HG03342 (cell line): ENCODE results near the gene AHCYL1.
"Not testable (repeated sequence)": the region's sequence is repeated elsewhere in the genome, so short reads cannot be mapped to it uniquely, and the experiment has no call there.

Experiments
- ATAC-seq: cut with Tn5 transposase; IDR thresholded peaks from one replicate; pipeline ENCODE4 v1.9.1; 2021; ENCODE audit warnings: mild to moderate bottlenecking, moderate library complexity; ENCODE audit not compliant: unreplicated experiment

The AHCYL1 gene

DNA sequence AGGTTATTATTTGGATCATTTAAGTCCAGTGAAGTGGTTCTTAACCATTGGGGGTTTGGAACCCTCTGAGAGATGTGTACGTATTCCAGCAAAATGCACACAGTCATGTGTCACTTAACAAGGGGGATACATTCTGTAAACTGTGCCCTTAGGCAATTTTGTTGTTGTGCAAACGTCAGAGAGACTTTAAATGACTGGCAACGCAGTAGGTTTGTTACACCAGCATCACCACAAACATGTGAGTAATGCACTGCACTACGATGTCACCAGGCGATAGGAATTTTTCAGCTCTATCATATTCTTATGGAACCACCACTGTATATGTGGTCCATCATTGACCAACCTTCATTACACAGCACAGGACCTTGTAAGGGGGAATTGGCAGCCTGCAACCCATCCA lies 11.9 kb downstream of the AHCYL1 start:
- ATAC-seq, result no peak

DNA sequence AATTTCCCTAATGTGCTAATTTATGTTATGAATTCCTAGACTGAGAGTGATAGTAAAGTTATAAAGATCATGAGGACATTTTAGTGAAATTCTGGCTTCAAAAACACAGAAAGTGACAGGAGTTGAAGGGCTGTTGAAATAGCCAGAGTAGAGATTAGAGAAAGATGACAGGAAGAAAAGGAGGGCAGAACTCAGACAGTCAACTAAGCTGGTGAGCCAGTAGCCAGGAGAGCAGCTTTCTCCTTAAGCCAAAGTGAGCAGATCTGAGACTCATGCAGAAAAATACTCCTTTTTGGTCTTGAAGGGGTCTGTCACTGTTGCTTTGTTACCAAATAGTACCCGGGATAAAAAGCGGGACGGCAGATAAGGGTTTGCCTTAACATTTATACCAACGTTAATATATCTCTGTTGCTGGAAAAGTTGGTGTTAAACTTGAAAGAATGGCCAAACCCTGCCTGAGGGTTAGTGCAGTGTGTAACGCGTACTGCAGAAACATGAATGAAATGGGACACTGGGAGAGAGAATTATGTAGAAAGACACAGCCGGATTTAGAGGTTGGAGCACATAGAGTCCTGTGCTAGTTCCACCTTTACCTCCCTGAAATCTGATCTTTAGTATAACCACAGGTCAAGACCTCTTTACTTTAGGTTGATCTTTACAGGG lies 12.8 kb downstream of the AHCYL1 start:
- ATAC-seq, result no peak

DNA sequence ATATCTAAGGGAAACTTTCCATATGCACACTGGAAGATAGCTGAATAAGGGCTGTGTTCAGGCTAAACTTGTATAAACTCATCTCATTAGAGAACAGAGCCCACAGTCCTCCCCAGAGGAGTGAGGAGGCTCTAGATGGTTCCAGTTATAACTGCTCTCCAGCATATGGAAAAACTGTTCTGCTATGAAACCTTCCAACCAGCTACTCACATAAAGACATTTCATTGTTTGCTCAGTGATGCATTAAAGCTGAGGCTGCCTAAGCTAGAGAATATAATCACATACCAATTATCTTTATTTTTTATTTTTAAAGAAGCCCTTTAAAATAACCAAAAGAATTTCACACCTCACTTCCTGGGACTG lies 13.3 kb downstream of the AHCYL1 start:
- ATAC-seq, result no peak

DNA sequence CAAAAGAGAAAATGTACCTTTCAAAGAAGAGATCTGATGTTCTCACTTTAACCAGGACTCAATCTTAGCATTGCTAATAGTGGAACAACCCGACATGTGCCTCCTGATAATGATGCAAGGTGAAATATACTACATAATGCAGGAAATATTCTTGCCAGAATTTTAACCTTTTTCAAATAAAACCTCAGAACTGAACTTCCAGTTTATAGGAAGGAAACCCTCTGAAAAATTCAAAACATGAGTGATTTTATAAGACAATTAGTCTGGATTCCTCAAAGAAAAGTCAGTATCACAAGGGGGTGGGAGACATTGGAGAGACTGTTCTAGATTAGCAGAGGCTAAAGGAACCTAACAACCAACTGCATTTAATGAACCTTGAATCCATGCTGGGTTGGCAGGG lies 18.1 kb downstream of the AHCYL1 start:
- no peak for ATAC-seq

DNA sequence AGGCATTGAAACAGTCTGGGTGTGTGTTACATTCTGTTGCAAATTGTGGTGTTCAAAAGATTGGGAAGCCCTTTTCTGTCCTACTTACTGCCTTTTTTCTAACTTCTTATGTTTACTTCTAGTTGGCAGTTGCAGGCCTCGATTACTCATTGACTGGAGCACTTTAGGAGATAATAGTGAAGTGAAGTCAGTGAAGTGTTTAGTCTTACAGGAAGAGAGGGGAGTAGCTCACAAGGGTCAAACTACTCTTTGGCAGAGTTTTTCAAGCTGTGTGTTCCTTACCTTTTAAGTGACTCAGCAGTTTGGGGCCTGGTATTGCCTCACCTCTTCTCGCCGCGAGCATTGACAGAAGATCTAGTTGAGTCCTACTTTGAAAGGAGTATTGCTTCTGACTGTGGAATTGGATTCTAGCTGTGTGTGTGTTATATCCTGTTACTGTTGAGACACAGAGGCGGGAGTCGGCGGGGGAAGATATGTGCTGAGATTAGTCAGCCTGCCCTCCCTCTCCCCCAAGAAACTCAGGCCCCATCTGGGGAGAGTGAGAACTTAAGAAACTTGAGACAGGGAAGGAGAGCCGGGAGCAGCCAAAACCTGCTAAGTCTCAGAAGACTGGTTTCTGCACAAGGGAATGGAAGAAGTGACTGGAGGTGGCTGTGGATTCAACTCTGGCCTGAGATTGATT lies 19.3 kb downstream of the AHCYL1 start:
- ATAC-seq, result peak; percentile 81

DNA sequence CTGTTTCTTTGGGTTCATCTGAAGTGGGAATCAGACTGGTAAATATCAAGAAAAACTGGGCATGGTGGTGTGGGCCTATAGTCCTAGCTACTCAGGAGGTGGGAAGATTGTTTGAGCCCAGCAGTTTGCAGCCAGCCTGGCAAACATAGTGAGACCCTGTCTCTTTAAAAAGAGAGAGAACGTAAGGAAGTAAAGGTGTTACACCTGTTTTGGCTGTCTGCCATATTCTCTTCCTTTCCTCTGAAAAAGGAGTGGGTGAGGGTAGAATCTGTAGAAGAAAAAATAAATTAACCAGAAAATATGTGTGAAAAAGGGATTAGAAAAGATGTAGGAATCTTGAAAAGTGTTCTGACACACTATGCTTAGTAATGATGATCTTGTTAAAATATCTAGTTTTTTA lies 20.0 kb downstream of the AHCYL1 start:
- no peak for ATAC-seq

DNA sequence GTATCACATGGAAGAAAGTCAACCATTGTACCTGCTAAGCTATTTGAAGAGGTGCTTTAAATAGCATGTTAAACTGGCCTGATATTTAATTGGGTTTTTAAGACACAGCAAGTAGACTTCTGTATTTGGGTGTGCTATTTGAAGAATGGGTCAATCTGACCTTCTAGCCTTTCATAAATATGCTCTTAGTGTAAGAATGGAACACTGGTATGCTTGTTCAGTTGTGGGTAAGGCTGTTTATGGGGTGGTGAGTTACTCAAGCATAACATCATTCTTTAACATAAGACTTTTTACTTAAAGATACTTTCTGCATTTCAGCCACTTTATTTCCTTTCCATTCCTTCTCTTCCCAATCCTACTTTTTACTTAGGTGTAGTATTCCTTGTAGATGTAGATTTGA lies 21.4 kb downstream of the AHCYL1 start:
- ATAC-seq, result no peak

DNA sequence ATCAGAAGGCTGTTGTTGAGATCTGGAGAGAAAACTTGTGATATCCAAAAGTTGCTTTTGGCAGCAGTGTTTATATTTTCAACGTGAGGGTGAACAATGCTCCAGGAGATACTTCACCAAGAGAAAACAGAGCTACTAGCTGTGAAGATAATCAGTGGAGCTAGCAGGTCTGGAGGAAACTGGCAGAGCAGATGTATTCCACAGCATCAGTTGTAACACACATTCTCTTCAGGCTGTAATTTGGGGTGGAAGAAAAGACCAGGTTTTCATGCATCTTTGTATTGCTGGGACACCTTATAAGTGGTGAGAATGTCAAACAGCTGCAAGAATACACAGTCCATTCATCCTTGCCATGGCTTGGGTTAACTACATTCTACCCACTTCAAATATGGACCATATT lies 22.0 kb downstream of the AHCYL1 start:
- no peak for ATAC-seq

DNA sequence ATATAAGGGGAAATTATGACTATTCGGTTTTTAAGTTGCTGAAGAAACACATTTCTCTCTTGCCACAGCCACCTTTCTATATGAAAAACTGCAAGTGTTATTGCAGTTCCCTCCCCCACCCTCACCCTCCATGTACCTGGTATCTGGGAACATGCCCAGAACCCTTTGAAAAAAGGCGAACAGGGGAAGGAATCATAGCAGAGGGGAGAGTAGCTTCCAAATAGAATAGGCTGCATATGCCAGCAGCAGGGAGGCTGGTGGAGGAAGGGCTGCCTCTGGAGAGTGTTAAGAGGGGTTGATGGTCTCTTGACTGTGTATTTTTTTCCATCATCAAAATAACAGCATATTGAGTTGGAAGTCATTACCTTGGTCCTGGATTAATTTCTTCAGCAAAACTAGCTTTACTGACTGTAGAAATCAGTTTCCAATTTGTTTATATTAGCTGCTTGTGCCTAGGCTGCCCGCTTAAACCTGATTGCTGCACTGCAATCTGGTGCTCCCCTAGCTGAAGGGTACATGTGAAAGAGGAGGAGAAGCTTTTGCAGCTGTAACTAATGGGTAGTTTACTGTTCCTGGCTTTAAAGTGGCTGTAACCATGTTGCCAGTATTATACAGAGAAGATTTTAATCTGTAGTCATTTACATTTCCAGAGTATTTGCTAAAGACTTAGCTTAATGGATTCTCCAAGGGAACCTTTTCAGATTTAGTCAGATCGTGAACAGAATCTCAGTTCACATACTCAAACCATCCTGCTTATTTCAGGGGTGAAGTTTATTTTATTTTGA lies 22.7 kb downstream of the AHCYL1 start:
- no peak for ATAC-seq

DNA sequence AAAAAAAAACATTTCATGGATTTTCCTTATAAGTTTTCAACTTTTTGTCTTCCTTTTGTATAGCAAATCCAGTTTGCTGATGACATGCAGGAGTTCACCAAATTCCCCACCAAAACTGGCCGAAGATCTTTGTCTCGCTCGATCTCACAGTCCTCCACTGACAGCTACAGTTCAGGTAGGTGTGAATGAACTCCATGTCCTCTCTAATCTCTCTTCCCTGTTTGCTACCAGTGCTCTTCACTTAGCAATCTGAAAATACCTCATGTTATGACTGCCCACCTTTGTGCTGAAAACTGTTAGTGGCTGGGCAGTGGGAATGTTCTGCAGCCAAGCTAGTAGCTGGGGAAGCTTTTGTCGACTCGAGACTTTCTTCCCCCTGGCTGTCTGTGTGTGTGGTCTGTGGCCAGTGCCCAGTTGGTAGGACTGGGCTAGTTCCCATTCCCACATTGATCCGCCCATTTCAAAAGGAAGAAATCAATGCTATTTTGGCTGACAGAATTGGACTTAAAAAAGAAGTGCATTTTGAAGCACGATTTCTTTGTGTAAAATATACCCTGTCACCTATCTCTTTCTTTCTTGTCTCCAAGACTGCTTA lies 24.5 kb downstream of the AHCYL1 start:
- ATAC-seq, result no peak

DNA sequence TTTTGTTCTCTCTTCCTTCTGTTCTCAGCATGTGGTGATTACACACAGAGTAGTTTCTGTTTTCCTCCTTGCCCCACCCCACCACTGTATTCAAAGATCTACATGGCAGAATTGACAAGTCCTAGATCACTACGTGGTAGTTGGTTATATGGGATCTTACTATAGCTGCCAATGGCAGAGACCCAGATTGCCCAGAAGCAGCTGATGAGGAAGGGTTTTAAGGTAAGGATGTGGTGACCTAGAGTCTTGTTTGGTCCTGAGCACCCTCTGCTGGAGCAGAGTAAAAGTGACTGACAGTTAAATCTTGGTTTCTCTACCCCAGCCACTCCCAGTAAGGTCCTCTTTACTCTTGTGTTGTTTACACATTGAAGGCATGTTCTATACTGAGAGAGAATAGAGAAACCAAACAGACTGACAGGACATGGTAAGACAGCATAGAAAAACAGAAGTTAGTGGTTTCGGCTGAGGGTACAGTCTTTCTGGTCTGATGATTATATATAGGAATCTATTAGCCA lies 27.0 kb downstream of the AHCYL1 start:
- ATAC-seq, result peak; percentile 93

DNA sequence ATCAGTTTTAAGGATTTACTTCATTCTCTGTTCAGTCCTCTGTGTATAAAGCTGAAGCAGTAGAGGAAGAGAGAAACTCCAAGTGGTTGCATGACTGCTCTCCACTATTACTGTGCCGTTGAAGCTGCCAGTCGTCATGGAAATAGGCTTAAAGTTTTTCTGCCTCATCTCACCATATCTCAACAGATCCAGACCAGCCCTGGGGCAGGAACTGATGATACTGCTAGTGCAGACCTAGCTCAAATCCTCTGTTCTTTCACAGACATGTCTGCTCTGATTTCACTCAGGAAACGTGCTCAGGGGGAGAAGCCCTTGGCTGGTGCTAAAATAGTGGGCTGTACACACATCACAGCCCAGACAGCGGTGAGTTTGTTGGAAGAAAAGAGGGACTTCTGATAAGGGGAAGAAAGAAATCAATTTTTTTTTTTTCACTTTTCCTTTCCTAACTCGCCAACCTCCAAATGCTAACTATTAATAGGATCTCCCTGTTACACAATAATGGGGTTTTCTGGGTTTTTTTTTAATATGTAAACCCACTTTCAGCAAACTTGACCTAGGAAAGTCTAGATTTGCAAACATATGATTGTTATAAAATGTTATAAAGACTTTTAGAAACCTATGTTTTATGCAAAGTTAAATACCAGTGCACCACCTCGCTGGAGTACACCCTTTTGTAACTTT lies 27.7 kb downstream of the AHCYL1 start:
- ATAC-seq, result peak; percentile 73

DNA sequence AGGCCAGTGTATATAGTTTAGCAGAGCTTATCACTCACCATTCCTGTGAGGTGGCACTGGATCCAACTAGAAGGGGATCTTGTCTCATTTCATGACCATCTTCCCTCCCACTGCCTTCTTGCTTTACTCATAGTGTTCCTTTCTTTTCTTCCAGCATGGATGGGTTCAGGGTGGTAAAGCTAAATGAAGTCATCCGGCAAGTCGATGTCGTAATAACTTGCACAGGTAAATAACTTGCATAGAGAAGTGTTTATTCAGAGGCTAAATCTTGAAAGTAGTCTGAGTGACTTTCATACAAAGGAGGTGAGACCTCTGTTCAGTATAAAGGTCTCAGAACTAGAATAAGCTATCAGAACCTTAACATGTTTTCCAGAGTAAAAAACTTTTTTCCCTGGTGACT lies 33.2 kb downstream of the AHCYL1 start:
- no peak for ATAC-seq

DNA sequence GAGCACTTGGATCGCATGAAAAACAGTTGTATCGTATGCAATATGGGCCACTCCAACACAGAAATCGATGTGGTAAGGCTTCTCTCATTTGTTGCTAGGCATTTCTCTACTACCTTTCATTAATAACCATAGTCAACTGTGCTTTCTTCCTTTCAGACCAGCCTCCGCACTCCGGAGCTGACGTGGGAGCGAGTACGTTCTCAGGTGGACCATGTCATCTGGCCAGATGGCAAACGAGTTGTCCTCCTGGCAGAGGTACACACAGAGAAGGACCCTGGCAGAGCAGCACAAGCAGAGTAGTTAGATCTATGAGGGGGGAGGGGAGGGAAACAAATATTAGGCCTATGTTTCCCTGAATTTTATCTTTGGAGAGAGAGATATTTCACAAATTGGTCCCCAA lies 33.8 kb downstream of the AHCYL1 start:
- ATAC-seq, result no peak

DNA sequence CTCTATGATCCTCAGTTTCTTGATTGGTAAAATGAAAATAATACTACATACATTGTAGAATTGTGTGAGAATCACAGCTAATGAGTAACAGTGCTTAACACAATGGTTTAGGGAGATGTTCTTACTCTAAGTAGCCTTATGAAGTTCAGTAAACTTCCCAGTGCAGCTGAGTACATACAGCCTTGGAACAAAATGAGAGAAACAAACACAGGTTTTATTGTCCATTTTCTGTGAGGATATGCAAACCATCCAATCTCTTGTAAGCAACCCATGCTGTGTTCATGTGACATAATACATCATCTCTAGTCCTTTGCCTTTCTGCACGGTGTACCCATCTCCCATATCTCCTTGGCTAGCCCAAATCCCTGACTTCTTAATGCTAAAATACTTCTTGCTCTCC lies 35.2 kb downstream of the AHCYL1 start:
- ATAC-seq, result no peak

DNA sequence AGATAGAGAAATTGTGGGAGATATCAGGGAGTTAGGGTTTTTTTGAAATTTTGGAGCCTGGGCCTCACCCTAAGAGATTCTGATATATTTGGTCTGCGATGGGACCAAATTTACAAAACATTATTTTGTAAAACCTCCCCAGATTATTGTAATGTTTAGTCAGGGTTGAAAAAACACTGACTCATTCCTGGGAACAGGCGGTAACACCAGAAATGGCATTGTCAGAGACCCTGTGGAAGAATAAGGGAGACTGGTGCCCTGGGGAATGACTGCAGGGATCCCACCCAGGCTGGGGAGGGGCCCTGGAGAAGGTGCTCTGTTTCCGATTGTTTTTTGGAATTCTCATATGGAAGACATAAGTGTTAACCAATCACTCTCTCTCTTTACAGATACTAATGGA lies 36.7 kb downstream of the AHCYL1 start:
- ATAC-seq, result no peak

DNA sequence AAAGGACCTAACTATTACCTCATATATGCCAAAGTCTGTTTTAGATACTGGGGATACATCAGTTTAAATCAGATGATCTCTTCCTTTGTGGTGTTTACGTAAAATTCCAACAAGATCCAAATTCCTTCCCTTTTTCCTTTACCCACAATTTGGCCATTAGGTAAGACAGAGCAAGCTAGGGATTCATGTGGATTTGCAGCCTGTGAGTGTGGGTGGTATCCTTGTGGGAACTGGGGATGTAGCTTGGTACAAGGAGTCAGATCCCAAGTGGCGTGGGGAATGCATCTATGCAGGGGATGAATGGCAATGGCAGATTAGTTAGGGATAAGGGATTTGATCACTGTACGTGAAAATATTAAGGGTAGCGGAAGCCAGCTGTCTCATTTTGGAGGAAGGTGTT lies 40.0 kb downstream of the AHCYL1 start:
- ATAC-seq, result no peak

DNA sequence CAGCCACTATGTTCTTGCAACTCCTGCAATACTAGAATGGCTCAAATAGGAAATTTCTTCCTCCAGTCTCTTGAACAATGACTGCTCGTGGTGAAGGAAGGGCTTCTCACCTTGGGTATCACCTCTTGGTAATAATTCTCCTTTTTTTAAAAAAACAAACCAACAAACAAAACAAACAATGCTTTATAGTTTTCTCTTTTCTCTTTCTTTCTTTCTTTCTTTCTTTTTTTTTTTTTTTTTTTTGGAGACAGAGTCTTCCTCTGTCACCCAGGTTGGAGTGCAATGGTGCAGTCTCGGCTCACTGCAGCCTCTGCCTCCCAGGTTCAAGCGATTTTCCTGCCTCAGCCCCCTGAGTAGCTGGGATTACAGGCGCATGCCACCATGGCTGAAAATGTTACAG lies 46.1 kb downstream of the AHCYL1 start:
- not testable (repeated sequence) for ATAC-seq

DNA sequence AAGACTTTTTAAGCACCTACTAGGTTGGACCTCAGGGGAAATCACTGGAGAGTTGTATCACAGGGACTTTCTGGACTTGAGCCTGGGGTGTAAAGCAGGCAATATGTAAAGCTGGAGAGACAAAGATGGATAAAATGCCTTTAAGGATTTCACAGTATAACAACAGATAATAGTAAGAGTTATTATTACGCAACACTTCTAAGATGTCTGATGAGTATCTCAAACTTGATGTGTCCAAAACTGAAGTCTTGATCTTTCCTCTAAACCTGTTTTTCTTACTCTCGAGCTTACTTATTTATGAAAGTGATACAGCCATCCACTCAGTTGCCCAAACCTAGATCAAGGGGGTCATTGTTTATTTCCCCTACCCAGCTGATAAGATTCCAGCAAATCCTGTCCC lies 47.8 kb downstream of the AHCYL1 start:
- no peak for ATAC-seq

DNA sequence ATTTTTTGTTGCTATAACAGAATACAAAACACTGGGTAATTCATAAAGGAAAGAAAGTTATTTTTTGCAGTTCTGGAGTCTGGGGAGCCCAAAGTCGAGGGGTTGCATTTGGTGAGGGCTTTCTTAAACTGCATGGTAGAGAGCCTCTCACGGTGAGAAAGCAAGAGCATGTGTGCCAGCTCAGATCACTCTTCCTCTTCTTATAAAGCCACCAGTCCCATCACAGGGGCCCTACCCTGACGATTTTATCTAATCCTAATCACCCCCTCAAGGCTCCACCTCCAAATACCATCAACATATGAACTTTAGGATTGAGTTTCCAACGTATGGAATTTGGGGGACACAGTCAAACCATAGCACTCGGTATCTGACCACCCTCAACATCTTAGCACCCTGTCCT lies 48.9 kb downstream of the AHCYL1 start:
- no peak for ATAC-seq

DNA sequence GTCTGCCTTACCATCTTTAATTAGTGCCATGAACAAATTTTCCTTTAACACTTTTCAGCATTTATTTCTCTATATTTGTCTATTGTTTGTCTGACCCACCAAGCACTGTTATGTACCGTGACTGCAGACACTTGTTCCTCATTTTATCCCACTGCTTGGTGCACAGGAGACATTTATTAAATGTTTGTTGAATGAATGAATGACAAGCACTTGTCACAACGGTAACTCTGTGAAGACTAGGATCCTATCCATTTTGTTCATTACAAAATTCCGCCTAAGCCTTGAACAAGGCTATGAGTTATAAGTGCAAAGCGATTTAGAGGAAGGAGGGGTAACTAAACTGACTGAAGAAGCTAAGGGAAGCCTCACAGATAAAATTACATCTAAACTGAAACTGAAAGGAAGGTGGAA lies 49.5 kb downstream of the AHCYL1 start:
- no peak for ATAC-seq
